GM21367 (cell line): ENCODE measurements around the gene EGFL7.
"Not testable (repeated sequence)": the region's sequence is repeated elsewhere in the genome, so short reads cannot be mapped to it uniquely, and the experiment has no call there.

Source experiments
- ATAC-seq: cut with Tn5 transposase; IDR thresholded peaks from one replicate; pipeline ENCODE4 v1.9.1; 2021; ENCODE audit not compliant: unreplicated experiment

Gene EGFL7

GRCh38 chr9:136624184-136624951, 38.3 kb upstream of the EGFL7 start:
- ATAC-seq = no peak

- ATAC-seq = no peak
Observed at GRCh38 chr9:136625101-136626065, 37.3 kb upstream of the EGFL7 start.

DNA sequence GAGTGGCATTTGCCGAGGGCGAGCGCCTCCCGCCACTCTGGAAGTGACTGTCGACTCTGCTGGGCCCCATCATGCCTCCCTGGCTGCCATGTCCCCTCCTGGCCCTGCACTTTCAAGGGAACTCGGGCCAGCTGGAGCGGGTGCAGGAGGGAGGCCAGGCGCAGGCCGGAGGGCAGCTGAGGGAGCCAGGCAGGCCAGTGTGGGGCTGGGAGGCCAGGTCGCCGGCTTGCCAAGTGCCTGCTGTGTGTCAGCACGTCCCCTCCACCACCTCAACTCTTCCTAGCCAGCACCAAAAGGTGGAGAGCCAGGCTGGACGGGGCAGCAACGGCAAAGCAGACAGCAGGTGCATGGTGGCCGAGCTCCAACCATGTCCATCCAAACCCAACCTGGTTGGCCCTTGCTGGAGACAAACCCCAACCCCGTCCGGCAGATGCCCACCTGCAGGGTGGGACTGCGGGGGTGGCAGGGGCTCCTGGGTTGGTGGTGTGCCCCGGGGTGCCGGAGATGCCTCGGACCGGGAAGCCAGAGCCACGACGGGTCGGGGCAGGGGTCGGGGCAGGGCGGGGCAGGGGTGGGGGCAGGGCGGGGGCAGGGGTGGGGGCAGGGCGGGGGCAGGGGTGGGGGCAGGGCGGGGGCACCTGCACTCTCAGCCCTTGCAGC, 36.5 kb upstream of the EGFL7 start:
- no peak for ATAC-seq

DNA sequence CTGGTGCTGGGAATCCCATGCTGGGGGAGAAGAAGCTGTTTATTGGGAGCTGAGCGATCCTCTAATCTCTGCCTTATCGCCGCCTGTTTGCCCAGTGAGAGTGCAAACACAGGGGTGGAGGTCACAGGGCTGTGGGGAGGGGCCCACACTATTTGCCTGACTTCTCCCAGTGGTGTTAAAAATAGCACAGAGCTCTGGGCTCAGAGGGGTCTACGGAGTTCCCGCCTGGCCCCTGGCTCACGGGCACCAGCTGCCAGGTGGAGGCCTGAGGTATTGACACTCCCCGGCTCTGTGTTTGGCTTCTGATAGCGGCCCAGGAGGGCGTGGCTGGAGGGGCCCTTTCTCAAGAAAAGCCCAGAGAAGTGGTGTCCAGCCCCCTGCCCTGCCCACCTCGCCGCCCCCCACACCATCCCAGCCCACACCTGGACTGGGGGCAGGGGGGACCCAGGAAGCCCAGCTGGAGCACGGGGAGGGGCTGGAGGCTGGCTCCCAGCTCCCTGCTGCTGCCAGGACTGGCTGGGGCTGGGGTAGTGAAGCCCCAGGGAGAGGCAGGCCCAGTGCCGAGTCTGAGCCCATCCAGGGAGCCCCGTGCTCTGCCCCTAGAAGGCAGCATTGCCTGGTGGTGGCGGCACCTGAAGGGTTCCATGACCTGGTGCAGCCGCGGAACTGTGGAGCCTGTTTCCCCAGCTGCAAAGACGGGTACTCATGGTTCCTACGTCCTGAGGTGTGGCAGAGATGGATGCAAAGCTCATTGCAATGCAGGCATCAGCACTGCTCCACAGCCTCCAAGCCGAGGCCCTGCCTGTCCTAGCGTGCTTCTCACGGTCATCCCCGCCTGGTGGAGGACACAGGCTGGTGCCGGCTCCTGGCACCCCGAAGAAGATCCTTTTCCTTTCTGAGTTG, 35.7 kb upstream of the EGFL7 start:
- ATAC-seq = no peak

DNA sequence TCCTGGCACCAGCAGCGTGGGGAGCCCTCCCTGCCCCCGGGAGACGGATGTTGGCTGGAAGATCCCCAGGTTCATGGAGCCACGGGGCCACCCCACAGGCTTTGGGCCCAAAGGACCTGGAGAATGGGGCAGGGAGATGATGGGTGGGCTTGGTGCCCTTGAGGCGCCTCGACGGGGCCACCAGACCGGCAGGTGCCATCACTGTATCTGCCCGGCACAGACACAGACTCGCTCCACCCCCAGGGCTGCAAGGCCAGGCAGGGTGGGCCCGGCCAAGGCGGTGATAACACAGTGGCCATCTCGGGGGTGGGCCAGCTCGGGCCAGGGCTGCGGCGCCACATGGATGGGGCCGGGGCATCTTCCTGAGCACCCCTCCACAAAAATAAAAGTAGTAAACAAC, 35.0 kb upstream of the EGFL7 start:
- no peak for ATAC-seq

DNA sequence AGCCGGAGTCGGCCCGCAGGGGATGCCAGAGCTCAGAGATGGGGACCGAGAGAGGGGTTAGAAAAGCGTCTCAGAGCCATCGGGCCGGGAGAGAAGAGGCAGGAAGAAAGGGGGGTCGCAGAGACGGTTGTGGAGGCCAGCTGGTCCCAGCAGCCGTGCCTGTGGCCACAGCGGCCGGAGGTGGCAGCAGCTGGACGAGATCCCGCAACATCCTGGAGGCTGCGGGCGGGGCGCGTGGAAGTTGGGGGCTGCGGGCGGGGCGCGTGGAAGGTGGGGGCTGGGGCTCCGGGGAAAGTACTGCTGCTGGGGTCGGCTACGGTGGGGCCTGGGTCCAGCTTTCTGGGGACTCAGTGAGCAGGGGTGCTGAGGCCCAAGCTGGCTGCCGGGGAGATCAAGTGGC, 34.4 kb upstream of the EGFL7 start:
- no peak for ATAC-seq

GRCh38 chr9:136629001-136629878, 33.5 kb upstream of the EGFL7 start:
- no peak for ATAC-seq

GRCh38 chr9:136629879-136630661, 32.6 kb upstream of the EGFL7 start:
- ATAC-seq = no peak

- no peak for ATAC-seq
Observed at GRCh38 chr9:136630662-136630992, 32.1 kb upstream of the EGFL7 start.

GRCh38 chr9:136631038-136632000, 31.4 kb upstream of the EGFL7 start:
- ATAC-seq = no peak

- ATAC-seq = not testable (repeated sequence)
Observed at GRCh38 chr9:136632072-136632471, 30.6 kb upstream of the EGFL7 start.

GRCh38 chr9:136632491-136633106, 30.1 kb upstream of the EGFL7 start:
- ATAC-seq = not testable (repeated sequence)

- ATAC-seq = no peak
Observed at GRCh38 chr9:136634904-136635303, 27.8 kb upstream of the EGFL7 start.

DNA sequence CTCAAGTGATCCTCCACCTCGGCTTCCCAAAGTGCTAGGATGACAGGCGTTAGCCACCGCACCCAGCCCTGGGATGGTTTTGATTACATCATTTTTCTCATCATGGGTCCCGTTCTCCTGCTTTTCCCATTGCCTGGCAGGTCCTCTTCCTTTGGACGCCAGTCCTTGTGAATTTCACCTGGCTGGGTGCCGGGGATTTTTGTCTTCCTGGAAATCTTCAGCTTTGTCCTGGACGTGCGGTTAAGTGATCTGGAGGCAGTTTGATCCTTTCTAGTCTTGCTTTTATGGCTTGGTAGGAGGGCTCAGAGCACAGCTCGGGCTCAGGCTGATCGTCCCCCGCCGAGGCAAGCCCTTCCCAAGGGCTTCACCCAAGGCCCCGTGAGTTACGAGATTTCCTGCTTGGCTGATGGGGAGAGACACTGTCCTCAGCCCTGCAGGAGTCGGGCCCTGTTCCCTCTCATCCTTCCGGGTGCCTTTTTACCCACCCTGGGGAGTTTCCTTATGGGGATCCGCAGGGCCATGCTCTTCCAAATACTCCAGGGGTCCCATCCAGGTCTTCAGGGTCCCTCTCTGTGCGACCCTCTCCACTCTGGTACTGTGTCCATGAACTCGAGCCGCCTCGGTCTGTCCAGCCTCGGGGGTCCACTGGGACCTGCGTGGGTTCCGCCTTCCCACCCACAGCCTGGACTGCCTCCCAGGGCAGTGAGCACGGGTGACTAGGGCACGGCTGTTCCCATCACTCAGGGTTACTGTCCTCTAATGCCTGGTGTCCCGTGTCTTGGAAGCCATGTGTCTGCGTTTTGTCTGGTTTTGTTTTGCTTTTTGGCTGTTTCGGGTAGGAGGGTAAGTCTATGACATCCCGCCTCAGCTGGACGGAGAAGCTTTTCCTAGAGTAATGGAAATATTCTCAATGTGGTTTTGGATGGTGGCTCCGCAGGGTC, 22.3 kb upstream of the EGFL7 start:
- no peak for ATAC-seq

- no peak for ATAC-seq
Observed at GRCh38 chr9:136642439-136642921, 20.2 kb upstream of the EGFL7 start.
